GM19397 (cell line): ENCODE data around the gene PKD1L1.
"Not testable (repeated sequence)": the region's sequence is repeated elsewhere in the genome, so short reads cannot be mapped to it uniquely, and the experiment has no call there.

Experiments used
- ATAC-seq: cut with Tn5 transposase; IDR thresholded peaks from one replicate; pipeline ENCODE4 v1.9.1; 2021; ENCODE audit warnings: mild to moderate bottlenecking, moderate library complexity; ENCODE audit not compliant: unreplicated experiment

PKD1L1 gene

GRCh38 chr7:47948141-47948790 is at the start of gene PKD1L1:
TSS of gene PKD1L1 (minus strand) at chr7:47948466. CDS start at chr7:47948440, 26 bp downstream.
- ATAC-seq, result no peak

DNA sequence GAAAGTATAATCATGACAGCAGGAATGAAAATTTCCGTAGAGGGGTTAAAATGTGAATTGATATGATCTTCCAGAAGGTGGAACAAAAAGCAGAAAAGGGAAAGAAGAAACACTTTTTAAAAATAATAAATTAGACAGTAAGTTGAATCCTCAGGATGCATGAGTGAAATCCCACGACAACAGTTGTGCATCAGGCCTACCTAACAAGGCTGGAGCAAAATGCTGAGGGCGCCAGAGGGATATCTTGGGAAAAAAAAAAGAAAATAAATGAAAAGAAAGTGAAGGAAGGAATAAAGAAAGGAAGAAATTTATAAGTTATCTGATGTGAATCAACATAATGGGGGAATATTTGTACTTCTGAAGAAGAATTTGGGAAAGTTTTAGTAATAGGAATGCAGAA is 44.2 kb upstream of the PKD1L1 start:
- ATAC-seq, result no peak

GRCh38 chr7:47991741-47992311 is 43.6 kb upstream of the PKD1L1 start:
- peak; percentile 99 for ATAC-seq

- ATAC-seq, result no peak
Measured at GRCh38 chr7:47991270-47991669, 43.0 kb upstream of the PKD1L1 start.

- ATAC-seq, result no peak
Measured at GRCh38 chr7:47990592-47990991, 42.3 kb upstream of the PKD1L1 start.

DNA sequence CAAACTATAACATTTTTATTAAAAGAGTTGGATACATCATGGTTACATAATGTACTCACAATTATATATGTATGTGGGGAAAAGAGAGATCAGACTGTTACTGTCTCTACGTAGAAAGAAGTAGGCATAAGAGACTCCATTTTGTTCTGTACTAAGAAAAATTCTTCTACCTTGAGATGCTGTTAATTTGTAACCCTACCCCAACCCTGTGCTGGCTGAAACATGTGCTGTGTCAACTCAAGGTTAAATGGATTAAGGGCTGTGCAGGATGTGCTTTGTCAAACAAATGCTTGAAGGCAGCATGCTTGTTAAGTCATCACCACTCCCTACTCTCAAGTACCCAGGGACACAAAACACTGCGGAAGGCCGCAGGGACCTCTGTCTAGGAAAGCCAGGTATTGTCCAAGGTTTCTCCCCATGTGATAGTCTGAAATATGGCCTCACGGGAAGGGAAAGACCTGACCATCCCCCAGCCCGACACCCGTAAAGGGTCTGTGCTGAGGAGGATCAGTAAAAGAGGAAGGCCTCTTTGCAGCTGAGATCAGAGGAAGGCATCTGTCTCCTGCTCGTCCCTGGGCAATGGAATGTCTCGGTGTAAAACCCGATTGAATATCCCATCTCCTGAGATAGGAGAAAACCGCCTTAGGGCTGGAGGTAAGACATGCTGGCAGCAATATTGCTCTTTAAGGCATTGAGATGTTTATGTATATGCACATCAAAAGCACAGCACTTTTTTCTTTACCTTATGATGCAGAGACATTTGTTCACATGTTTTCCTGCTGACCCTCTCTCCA is 41.5 kb upstream of the PKD1L1 start:
- not testable (repeated sequence) for ATAC-seq

DNA sequence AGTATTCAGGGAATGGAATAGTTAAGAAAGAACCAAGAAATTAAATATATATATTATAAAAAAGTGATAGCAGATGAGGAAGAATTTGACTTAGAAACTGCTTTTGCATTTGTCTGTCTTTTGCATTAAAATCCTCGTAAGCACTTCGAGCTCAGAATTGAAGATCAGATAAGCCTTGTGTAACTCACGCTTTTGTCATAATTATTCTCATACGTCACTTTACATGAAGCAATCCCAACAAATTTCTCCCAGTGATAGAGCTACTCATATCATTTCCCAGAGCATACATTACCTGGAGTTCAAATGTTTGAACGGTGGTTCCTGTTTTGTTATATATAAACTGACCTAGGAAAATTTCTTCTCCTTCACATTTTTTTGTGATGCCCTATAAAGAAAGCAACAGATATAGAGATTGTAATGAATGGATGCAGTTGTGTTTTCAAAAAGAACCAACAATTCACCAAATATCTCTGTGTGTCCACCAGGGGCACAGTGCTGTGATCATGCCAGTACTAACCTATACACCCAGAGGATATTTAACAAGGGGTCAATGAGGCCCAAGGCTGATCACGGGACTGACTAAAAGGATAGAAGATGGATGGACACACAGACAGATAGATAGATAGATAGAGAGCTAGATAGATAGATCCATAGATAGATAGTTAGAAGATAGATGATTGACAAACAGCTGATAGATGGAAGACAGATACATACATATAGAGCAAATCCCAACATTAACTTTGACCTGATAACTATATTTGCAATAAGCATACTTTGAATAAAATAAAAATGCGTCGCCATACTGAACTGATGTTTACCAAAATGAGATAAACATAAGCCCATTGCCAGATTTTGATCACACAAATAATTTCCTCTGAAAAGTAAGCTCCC is 40.5 kb upstream of the PKD1L1 start:
- ATAC-seq, result no peak

DNA sequence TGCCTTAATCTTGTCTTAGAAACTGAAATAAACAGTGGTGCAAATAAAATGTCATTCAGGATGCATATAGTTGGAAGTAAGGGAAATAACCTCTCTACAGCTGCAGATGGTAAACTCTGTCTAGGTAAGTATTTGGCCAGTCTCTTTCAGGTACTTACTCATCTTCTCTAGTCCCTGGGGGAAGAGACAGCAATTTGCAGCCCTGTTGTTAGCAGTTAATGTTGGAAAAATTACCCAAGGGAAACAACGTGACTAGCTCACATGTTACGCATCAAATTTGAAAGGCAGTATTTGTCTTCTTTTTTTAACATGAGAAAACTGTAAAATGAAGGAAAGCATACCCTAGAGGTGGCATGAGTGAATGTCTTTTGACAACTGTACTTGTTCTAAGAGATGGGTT is 34.3 kb upstream of the PKD1L1 start:
- no peak for ATAC-seq

- ATAC-seq, result not testable (repeated sequence)
Measured at GRCh38 chr7:47980648-47981047, 32.4 kb upstream of the PKD1L1 start.

GRCh38 chr7:47979832-47980181 is 31.5 kb upstream of the PKD1L1 start:
- no peak for ATAC-seq

DNA sequence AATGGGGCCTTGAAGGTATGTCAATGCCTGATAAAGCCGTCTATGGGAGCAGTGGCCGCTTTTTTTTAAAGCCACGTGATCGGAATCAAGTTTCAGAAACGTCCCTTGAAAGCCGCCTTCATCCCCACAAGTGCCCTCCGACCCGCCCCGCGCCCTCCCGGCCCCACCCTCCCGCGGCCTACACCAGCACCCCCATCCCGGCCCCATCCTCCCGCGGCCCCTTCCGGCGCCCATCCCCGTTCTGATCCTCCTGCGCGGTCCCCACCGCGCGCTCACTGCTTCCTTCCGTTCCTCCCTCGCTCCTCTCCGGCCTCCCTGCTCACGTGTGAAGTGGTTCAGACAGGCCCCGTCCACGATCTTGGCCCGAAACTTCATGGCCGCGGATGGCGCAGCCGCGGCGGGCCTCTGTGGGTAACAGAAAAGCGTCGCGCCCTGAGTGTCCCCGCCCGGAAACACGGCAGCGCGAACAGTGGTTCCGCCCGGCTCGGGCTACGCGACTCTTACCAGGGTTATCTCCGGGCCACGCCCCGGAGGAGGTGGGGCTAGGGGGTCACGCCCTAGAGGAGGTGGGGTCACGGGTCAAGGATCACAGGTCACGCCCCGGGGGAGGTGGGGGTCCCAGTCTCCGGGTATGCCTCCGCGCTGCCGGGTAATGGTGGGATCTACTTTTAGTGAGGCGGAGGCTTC is 31.0 kb upstream of the PKD1L1 start, which contains the start of gene HUS1:
Gene HUS1, minus strand, starts transcription at position 471 of the 687 bp plus-strand sequence. Its CDS starts 96 bp downstream, at position 375.
- ATAC-seq, result peak; percentile 99

DNA sequence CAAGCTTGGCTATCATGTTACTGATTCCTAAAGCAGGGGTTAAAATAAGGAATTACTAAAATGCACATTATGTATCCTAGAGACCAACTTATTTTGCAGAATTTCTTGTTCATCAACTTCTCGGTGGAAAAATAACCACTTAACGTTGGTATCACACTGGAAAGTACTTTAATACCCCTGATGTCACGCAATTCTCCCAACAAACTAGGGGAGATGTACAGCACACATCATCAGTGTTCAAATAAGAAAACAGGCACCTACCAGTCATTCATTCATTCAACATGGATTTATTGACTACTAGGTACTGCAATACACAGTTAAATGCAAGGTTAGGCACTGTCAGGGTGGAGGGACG is 30.5 kb upstream of the PKD1L1 start:
- no peak for ATAC-seq

- ATAC-seq, result no peak
Measured at GRCh38 chr7:47973739-47974138, 25.5 kb upstream of the PKD1L1 start.

GRCh38 chr7:47970761-47971160 is 22.5 kb upstream of the PKD1L1 start:
- ATAC-seq, result no peak

DNA sequence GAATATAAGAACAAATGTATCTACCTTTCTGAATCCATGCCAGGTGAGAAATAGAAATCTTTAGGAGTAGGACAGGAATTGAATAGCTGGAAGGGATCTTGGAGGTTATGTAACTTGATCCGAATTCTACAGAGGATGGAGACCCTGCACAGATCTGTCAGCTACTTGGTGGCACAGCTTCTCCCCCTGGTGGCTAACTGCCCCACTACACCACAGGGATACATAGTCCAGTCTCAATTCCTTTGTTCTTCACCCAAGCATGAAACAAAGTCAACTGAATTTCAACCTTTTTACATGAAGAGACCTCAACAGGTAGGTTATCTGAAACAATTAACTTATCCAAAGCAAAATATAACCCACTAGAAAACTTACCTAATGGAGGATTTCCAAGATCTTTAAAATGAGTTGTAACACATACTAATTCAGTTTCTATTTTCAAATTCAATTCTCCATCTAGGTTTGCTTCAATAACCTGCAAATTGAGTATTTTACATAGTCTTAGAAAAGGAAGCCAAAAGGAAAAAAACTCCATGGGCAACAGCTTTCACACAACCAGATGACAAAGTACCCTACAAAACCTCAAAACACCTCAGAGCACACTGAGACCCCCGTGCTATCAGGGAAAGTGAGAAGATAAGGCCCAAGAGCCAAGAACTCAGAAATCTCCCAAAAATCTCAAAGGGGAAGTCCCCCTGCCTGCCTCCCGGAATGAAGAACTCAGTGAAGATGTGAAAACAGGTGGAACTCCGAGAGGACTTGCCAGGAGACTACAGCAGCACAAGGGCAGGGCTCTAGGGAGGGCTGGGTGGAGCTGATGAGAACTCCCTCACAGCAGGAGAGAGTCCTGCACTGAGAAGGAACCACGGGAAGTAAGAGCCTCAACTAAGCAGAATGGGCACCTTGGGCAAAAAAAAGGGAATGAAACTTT is 20.8 kb upstream of the PKD1L1 start:
- no peak for ATAC-seq

- ATAC-seq, result no peak
Measured at GRCh38 chr7:47967708-47968107, 19.4 kb upstream of the PKD1L1 start.

DNA sequence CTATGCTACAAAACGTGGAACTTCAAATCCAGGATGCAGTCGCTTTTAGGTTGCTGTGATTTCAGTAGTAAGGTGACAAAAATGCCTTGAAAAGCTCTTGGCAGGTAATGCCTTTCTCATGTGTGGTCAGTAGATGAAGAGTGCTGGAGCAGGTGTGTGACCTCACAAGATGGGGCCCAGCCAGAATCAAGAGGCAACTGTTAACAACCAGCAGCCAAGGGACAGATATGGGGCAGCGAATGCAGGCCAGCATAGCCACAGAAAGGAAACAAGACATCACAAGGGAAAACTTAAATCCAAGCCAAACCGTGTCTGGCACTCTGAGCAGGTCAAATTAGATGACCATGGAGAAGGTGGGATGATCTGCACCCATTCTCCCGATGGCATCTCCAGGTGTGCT is 18.9 kb upstream of the PKD1L1 start:
- no peak for ATAC-seq

GRCh38 chr7:47965456-47965855 is 17.2 kb upstream of the PKD1L1 start:
- no peak for ATAC-seq

- ATAC-seq, result no peak
Measured at GRCh38 chr7:47962262-47962661, 14.0 kb upstream of the PKD1L1 start.
